BLaER1 treated with 17β-estradiol and CSF1 and Interleukin-3, amounts not matched to agents 10 nM and 100 nM (cell line): ENCODE data around the gene DGKB.

Source experiments
- H3K27ac ChIP-seq, 11 experiments: shearing (Covaris generic); formaldehyde crosslinking; 2 replicates each; pipeline ENCODE4 v1.8.1; 2022
- H3K27me3 ChIP-seq, 11 experiments: shearing (Covaris generic); formaldehyde crosslinking; 2 replicates each; pipeline ENCODE4 v1.8.1; 2022
- H3K36me3 ChIP-seq, 11 experiments: shearing (Covaris generic); formaldehyde crosslinking; 2 replicates each; pipeline ENCODE4 v1.8.1; 2022
- H3K4me1 ChIP-seq, 10 experiments: shearing (Covaris generic); formaldehyde crosslinking; 2 replicates each; pipeline ENCODE4 v1.8.1; 2022
- H3K4me2 ChIP-seq, 11 experiments: shearing (Covaris generic); formaldehyde crosslinking; 2 replicates each; pipeline ENCODE4 v1.8.1; 2022
- H3K4me3 ChIP-seq, 10 experiments: shearing (Covaris generic); formaldehyde crosslinking; 2 replicates each; pipeline ENCODE4 v1.8.1; 2022
- H3K9ac ChIP-seq, 11 experiments: shearing (Covaris generic); formaldehyde crosslinking; 2 replicates each; pipeline ENCODE4 v1.8.1; 2022
- H3K9me3 ChIP-seq, 11 experiments: shearing (Covaris generic); formaldehyde crosslinking; replicated peaks in 1 of 11; 2 replicates each; pipeline ENCODE4 v1.8.1; 2022
- H4K20me1 ChIP-seq, 11 experiments: shearing (Covaris generic); formaldehyde crosslinking; 2 replicates each; pipeline ENCODE4 v1.8.1; 2022
- Cebpa-rat ChIP-seq, 11 experiments: shearing (Covaris generic); IDR thresholded peaks; 2 replicates each; pipeline ENCODE4 v1.8.1; 2022

The DGKB gene

GRCh38 chr7:14457568-14458453 is 444.7 kb downstream of the DGKB start:
- no peaks in the 10 kb centered on the region for H3K36me3 ChIP-seq
- no peak overlapping the region for H3K9ac ChIP-seq
- H3K9me3 ChIP-seq = no peaks in the 10 kb centered on the region
- H3K4me3 ChIP-seq = no peak overlapping the region
- H3K27me3 ChIP-seq = no peaks in the 10 kb centered on the region
- H3K27ac ChIP-seq = no peak overlapping the region
- H3K4me1 ChIP-seq = no peaks in the 10 kb centered on the region
- no peak for TF ChIP-seq Cebpa-rat (IDR thresholded peaks at IDR 0.05)
- no peaks in the 10 kb centered on the region for H4K20me1 ChIP-seq
- H3K4me2 ChIP-seq = peak overlapping the region in 1 of 11 experiments; percentile 61; a peak in 2 of 22 replicates

- H3K4me3 ChIP-seq = no peak overlapping the region
- H3K4me2 ChIP-seq = no peak overlapping the region
- no peak overlapping the region for H3K27ac ChIP-seq
- no peaks in the 10 kb centered on the region for H3K36me3 ChIP-seq
- H3K9ac ChIP-seq = no peak overlapping the region
- H3K4me1 ChIP-seq = peaks cover 0 to 5% (median 0%) of the 10 kb centered on the region in 10 experiments; a peak in 1 of 20 replicates
- H4K20me1 ChIP-seq = no peaks in the 10 kb centered on the region
- H3K9me3 ChIP-seq = peaks cover 0 to 7% (median 0%) of the 10 kb centered on the region in 11 experiments; a peak in 2 of 22 replicates
- no peak for TF ChIP-seq Cebpa-rat (IDR thresholded peaks at IDR 0.05)
- no peaks in the 10 kb centered on the region for H3K27me3 ChIP-seq
Measured at GRCh38 chr7:14449291-14449690, 453.3 kb downstream of the DGKB start.

GRCh38 chr7:14446829-14447228 is 455.7 kb downstream of the DGKB start:
- H3K4me3 ChIP-seq = no peak overlapping the region
- no peak overlapping the region; a peak in 1 of 22 replicates for H3K4me2 ChIP-seq
- no peak overlapping the region for H3K27ac ChIP-seq

GRCh38 chr7:14446219-14446618 is 456.3 kb downstream of the DGKB start:
- H3K9ac ChIP-seq = no peak overlapping the region
- H3K9me3 ChIP-seq = peaks cover 0 to 7% (median 0%) of the 10 kb centered on the region in 11 experiments; a peak in 2 of 22 replicates
- TF ChIP-seq Cebpa-rat (IDR thresholded peaks at IDR 0.05) = no peak
- no peaks in the 10 kb centered on the region for H3K36me3 ChIP-seq
- H3K4me2 ChIP-seq = no peak overlapping the region
- H3K4me1 ChIP-seq = peaks cover 0 to 5% (median 0%) of the 10 kb centered on the region in 10 experiments; a peak in 1 of 20 replicates
- no peak overlapping the region for H3K4me3 ChIP-seq
- no peaks in the 10 kb centered on the region for H3K27me3 ChIP-seq
- no peak overlapping the region for H3K27ac ChIP-seq
- no peaks in the 10 kb centered on the region for H4K20me1 ChIP-seq

More at GRCh38 chr7:14446829-14447228, 455.7 kb downstream of the DGKB start:
- Histone ChIP-seq H3K9ac (no peak overlapping the region), H3K4me1 (peaks cover 0 to 5% (median 0%) of the 10 kb centered on the region in 10 experiments; a peak in 1 of 20 replicates), H4K20me1 (no peaks in the 10 kb centered on the region), H3K9me3 (peaks cover 0 to 7% (median 0%) of the 10 kb centered on the region in 11 experiments; a peak in 2 of 22 replicates), H3K36me3 (no peaks in the 10 kb centered on the region), H3K27me3 (no peaks in the 10 kb centered on the region)
- TF ChIP-seq Cebpa-rat (IDR thresholded peaks at IDR 0.05) = no peak

- Histone ChIP-seq H3K9ac (no peak overlapping the region), H3K4me1 (no peaks in the 10 kb centered on the region), H3K4me2 (no peak overlapping the region), H3K36me3 (no peaks in the 10 kb centered on the region), H3K9me3 (no peaks in the 10 kb centered on the region), H3K27ac (no peak overlapping the region), H3K27me3 (no peaks in the 10 kb centered on the region), H4K20me1 (no peaks in the 10 kb centered on the region), H3K4me3 (no peak overlapping the region)
- TF ChIP-seq Cebpa-rat (IDR thresholded peaks at IDR 0.05) = no peak
Measured at GRCh38 chr7:14438366-14438765, 464.2 kb downstream of the DGKB start.

- H3K4me1 ChIP-seq = no peaks in the 10 kb centered on the region
- H3K4me3 ChIP-seq = no peak overlapping the region
- H3K9me3 ChIP-seq = no peaks in the 10 kb centered on the region
- no peak overlapping the region for H3K27ac ChIP-seq
- H4K20me1 ChIP-seq = no peaks in the 10 kb centered on the region
- H3K9ac ChIP-seq = no peak overlapping the region
- H3K36me3 ChIP-seq = no peaks in the 10 kb centered on the region
- H3K4me2 ChIP-seq = no peak overlapping the region
- TF ChIP-seq Cebpa-rat (IDR thresholded peaks at IDR 0.05) = no peak
- no peaks in the 10 kb centered on the region for H3K27me3 ChIP-seq
Measured at GRCh38 chr7:14436878-14437277, 465.7 kb downstream of the DGKB start.

- Histone ChIP-seq H3K4me1 (peaks cover 0 to 6% (median 0%) of the 10 kb centered on the region in 10 experiments; a peak in 1 of 20 replicates), H3K4me2 (no peak overlapping the region)
Measured at GRCh38 chr7:14432924-14433323, 469.6 kb downstream of the DGKB start.

GRCh38 chr7:14430926-14431325 is 471.6 kb downstream of the DGKB start:
- Histone ChIP-seq H4K20me1 (no peaks in the 10 kb centered on the region), H3K27me3 (no peaks in the 10 kb centered on the region), H3K9ac (no peak overlapping the region), H3K9me3 (peaks cover 0 to 6% (median 0%) of the 10 kb centered on the region in 11 experiments; a peak in 1 of 22 replicates), H3K4me1 (peaks cover 0 to 6% (median 0%) of the 10 kb centered on the region in 10 experiments; a peak in 1 of 20 replicates), H3K27ac (no peak overlapping the region), H3K4me2 (no peak overlapping the region), H3K4me3 (no peak overlapping the region), H3K36me3 (no peaks in the 10 kb centered on the region)
- TF ChIP-seq Cebpa-rat (IDR thresholded peaks at IDR 0.05) = no peak

More at GRCh38 chr7:14432924-14433323, 469.6 kb downstream of the DGKB start:
- no peak overlapping the region for H3K4me3 ChIP-seq
- no peak overlapping the region for H3K9ac ChIP-seq
- no peak overlapping the region for H3K27ac ChIP-seq
- no peaks in the 10 kb centered on the region for H3K27me3 ChIP-seq
- no peaks in the 10 kb centered on the region for H4K20me1 ChIP-seq
- TF ChIP-seq Cebpa-rat (IDR thresholded peaks at IDR 0.05) = no peak
- no peaks in the 10 kb centered on the region for H3K36me3 ChIP-seq
- no peaks in the 10 kb centered on the region for H3K9me3 ChIP-seq

- Histone ChIP-seq H3K9ac (no peak overlapping the region), H3K27me3 (no peaks in the 10 kb centered on the region), H3K4me1 (peaks cover 0 to 6% (median 0%) of the 10 kb centered on the region in 10 experiments; a peak in 1 of 20 replicates), H3K36me3 (no peaks in the 10 kb centered on the region), H3K9me3 (peaks cover 0 to 6% (median 0%) of the 10 kb centered on the region in 11 experiments; a peak in 1 of 22 replicates), H3K4me2 (no peak overlapping the region), H3K27ac (no peak overlapping the region), H4K20me1 (no peaks in the 10 kb centered on the region), H3K4me3 (no peak overlapping the region)
- no peak for TF ChIP-seq Cebpa-rat (IDR thresholded peaks at IDR 0.05)
Measured at GRCh38 chr7:14425559-14425958, 477.0 kb downstream of the DGKB start.
